HUES6 (cell line): ENCODE measurements around the gene CCDC117.
"Not testable (repeated sequence)": the region's sequence is repeated elsewhere in the genome, so short reads cannot be mapped to it uniquely, and the experiment has no call there.

ENCODE experiments used
- H3K27ac ChIP-seq: 2 replicates; pipeline ENCODE4 v1.7.0; 2013; ENCODE audit warnings: low read depth, mild to moderate bottlenecking, low read length, inconsistent platforms
- H3K27me3 ChIP-seq: 2 replicates; pipeline ENCODE4 v1.6.1; 2013; ENCODE audit warnings: low read length; ENCODE audit not compliant: control insufficient read depth, insufficient read depth
- H3K36me3 ChIP-seq: 2 replicates; pipeline ENCODE4 v1.6.1; 2013; ENCODE audit warnings: low read length; ENCODE audit not compliant: control insufficient read depth, insufficient read depth
- H3K4me1 ChIP-seq: 2 replicates; pipeline ENCODE4 v1.6.1; 2013; ENCODE audit warnings: low read length; ENCODE audit not compliant: control insufficient read depth, insufficient read depth
- H3K4me3 ChIP-seq: 2 replicates; pipeline ENCODE4 v1.5.1; 2013; ENCODE audit warnings: low read depth, low read length
- H3K9ac ChIP-seq: one replicate; pipeline ENCODE4 v1.6.1; 2013; ENCODE audit warnings: mild to moderate bottlenecking, low read length
- H3K9me3 ChIP-seq: 2 replicates; pipeline ENCODE4 v1.6.1; 2013; ENCODE audit warnings: low read depth, low read length; ENCODE audit not compliant: control insufficient read depth, insufficient read depth

The CCDC117 gene

DNA sequence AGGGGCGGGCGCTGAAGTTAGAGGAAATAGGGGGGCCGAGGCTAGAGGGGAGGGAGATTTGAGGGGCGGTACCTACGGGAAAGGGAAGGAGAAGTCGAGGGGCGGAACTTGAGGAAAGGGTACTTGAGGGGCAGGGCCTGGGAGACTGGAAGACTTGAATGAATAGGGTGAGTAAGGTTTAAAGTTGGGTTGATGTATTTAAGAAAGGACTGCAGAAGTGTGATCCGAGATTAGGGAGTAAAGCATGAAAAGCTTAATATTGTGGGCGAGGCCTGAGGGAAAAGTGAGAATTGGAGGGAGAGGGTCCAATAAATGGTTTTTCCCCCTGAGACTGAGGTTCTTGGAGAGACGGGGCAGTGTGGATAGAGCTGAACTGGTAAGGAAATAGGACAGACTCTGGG is 29.9 kb upstream of the CCDC117 start:
- Histone ChIP-seq H3K36me3 (peaks cover 37% of the 10 kb centered on the region), H3K27me3 (no peaks in the 10 kb centered on the region), H3K4me3 (peak overlapping the region; percentile 84), H3K4me1 (peaks cover 8% of the 10 kb centered on the region), H3K27ac (no peak overlapping the region), H3K9ac (peak overlapping the region; percentile 33), H3K9me3 (no peaks in the 10 kb centered on the region)

DNA sequence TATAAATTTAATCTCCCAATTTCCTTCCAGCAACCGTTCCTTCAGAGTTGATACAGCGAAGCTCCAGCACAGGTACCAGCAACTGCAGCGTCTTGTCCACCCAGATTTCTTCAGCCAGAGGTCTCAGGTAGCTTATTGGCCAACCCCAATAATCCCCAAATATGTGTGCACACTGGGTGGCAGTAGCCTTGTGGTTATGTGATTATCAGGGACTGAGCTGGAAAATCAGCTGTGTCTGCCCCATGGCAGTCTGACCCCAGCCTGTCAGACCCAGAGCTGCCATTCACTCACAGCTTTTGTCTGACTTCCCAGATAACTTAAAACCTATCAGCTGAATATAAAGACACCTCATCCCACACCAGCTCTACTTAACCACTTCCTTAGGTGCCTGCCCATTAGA is 28.6 kb upstream of the CCDC117 start:
- no peak overlapping the region for H3K27ac ChIP-seq
- H3K4me1 ChIP-seq: no peaks in the 10 kb centered on the region
- H3K4me3 ChIP-seq: no peak overlapping the region
- peaks cover 47% of the 10 kb centered on the region for H3K36me3 ChIP-seq
- H3K9me3 ChIP-seq: no peaks in the 10 kb centered on the region
- no peak overlapping the region for H3K9ac ChIP-seq
- H3K27me3 ChIP-seq: no peaks in the 10 kb centered on the region

DNA sequence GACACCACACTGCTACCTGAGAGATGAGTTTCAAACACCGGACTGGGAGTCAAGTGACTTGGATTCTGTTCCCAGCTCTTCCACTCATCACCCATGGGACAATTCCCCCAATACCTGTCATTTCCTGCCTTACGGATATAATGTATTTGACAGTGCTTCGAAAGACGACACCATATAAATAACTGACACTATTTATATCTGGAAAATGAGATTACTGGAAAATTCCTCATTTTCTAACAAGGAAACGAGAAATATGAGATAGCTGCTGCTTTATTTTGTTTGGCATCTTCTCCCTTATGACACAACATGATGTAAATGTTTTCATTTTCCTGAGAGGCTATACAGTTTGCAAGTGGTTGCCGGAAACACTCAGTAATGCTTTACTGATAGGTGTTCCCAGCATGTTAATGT is 22.0 kb upstream of the CCDC117 start:
- H3K27me3 ChIP-seq: no peaks in the 10 kb centered on the region
- peaks cover 59% of the 10 kb centered on the region for H3K36me3 ChIP-seq
- no peaks in the 10 kb centered on the region for H3K4me1 ChIP-seq
- H3K4me3 ChIP-seq: no peak overlapping the region
- no peaks in the 10 kb centered on the region for H3K9me3 ChIP-seq
- H3K27ac ChIP-seq: no peak overlapping the region
- H3K9ac ChIP-seq: no peak overlapping the region

- H3K36me3 ChIP-seq: peaks cover 33% of the 10 kb centered on the region
These were observed 18.0 kb upstream of the CCDC117 start for GRCh38 chr22:28754512-28754911.

GRCh38 chr22:28759861-28760560 is 12.5 kb upstream of the CCDC117 start:
- Histone ChIP-seq H3K9ac (peak overlapping the region; percentile 91), H3K4me1 (peaks cover 15% of the 10 kb centered on the region), H3K36me3 (peaks cover 9% of the 10 kb centered on the region), H3K27ac (peak overlapping the region; percentile 97), H3K27me3 (no peaks in the 10 kb centered on the region), H3K4me3 (peak overlapping the region; percentile 41), H3K9me3 (peaks cover 11% of the 10 kb centered on the region)

More at GRCh38 chr22:28754512-28754911, 18.0 kb upstream of the CCDC117 start:
- H3K27ac ChIP-seq, H3K4me3 ChIP-seq, H3K4me1 ChIP-seq, H3K9ac ChIP-seq, H3K27me3 ChIP-seq: not testable (repeated sequence)
- peaks cover 11% of the 10 kb centered on the region for H3K9me3 ChIP-seq

DNA sequence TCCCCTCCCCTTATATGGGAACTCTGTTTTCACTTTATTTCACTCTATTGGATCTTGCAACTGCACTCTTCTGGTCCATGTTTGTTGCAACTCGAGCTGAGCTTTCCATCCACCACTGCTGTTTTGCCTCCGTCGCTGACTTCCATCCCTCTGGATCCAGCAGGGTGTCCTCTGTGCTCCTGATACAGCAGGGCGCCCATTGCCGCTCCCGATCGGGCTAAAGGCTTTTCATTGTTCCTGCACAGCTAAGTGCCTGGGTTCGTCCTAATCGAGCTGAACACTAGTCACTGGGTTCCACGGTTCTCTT is 11.1 kb upstream of the CCDC117 start:
- peaks cover 9% of the 10 kb centered on the region for H3K36me3 ChIP-seq
- H3K27me3 ChIP-seq: no peaks in the 10 kb centered on the region
- peaks cover 11% of the 10 kb centered on the region for H3K9me3 ChIP-seq
- peaks cover 15% of the 10 kb centered on the region for H3K4me1 ChIP-seq
- no peak overlapping the region for H3K9ac ChIP-seq
- H3K27ac ChIP-seq: peak overlapping the region; percentile 58; the same call in 1 of the 2 replicates
- no peak overlapping the region for H3K4me3 ChIP-seq

DNA sequence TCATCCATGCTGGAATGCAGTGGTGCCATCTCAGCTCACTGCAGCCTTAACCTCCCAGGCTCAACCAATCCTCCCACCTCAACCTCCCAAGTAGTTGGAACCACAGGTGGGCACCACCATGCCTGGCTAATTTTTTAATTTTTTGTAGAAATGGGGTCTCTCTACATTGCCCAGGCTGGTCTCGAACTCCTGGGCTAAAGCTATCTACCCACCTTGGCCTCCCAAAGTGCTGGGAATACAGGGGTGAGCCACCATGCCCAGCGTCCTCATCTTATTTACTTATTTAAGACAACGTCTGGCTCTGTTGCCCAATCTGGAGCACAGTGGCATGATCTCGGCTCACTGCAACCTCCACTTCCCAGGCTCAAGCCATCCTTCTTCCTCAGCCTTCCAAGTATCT is 10.5 kb upstream of the CCDC117 start:
- H3K27ac ChIP-seq, H3K9ac ChIP-seq, H3K27me3 ChIP-seq, H3K36me3 ChIP-seq, H3K4me3 ChIP-seq: not testable (repeated sequence)
- peaks cover 11% of the 10 kb centered on the region for H3K9me3 ChIP-seq
- peaks cover 15% of the 10 kb centered on the region for H3K4me1 ChIP-seq

GRCh38 chr22:28766628-28767027 is 5.9 kb upstream of the CCDC117 start:
- Histone ChIP-seq H3K27ac (no peak overlapping the region), H3K36me3 (no peaks in the 10 kb centered on the region), H3K4me1 (0 out of 2 replicates have a peak, but pooled peaks cover 2% of the 10 kb centered on the region), H3K9me3 (0 out of 2 replicates have a peak, but pooled peaks cover 10% of the 10 kb centered on the region), H3K9ac (no peak overlapping the region), H3K4me3 (no peak overlapping the region), H3K27me3 (no peaks in the 10 kb centered on the region)

GRCh38 chr22:28768701-28769393 is 3.6 kb upstream of the CCDC117 start:
- H3K9me3 ChIP-seq: 0 out of 2 replicates have a peak, but pooled peaks cover 10% of the 10 kb centered on the region
- H3K4me3 ChIP-seq: no peak overlapping the region
- no peak overlapping the region for H3K9ac ChIP-seq
- no peak overlapping the region for H3K27ac ChIP-seq
- 0 out of 2 replicates have a peak, but pooled peaks cover 2% of the 10 kb centered on the region for H3K4me1 ChIP-seq
- no peaks in the 10 kb centered on the region for H3K27me3 ChIP-seq
- no peaks in the 10 kb centered on the region for H3K36me3 ChIP-seq

DNA sequence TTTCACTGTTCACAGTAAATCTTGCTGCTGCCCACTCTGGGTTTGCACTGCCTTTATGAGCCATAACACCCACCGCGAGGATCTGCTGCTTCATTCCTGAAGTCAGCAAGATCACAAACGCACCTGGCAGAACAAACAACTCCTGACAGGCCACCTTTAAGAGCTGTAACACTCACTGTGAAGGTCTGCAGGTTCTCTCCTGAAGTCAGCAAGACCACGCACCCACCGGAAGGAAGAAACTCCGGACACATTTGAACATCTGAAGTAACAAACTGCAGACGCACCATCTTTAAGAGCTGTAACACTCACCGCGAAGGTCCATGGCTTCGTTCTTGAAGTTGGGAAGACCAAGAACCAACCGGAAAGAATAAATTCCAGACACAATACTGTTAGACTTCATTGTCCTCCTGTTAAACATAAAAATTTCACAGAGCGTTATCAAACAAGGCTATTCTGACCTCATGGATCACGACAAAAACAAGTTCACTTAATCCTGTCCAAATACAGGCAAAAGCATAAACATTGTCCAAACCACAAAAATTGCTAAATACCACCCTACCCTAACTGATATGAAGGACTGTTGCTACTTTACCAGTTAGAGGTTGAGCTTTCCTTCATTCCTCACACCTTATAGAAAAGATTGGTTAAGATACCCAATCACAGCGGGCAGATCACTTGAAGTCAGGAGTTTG is 3.0 kb upstream of the CCDC117 start:
- H3K4me1 ChIP-seq: no peaks in the 10 kb centered on the region
- peaks cover 3% of the 10 kb centered on the region for H3K36me3 ChIP-seq
- 0 out of 2 replicates have a peak, but pooled peaks cover 10% of the 10 kb centered on the region for H3K9me3 ChIP-seq
- H3K27me3 ChIP-seq: no peaks in the 10 kb centered on the region
- H3K4me3 ChIP-seq: no peak overlapping the region
- H3K27ac ChIP-seq: no peak overlapping the region
- H3K9ac ChIP-seq: no peak overlapping the region
